Hindlimb muscle (tissue), 1 donor: ENCODE results near the gene MAN2A1. TPM values are rescaled to one million over a fixed set of nuclear protein-coding genes. Genes with fewer than 3 reads are reported as not detected.
"Not testable (repeated sequence)": the region's sequence is repeated elsewhere in the genome, so short reads cannot be mapped to it uniquely, and the experiment has no call there.

Experiments
- DNase-seq: peaks from one replicate; pipeline ENCODE4 v3.0.0-alpha.2; 2013
- polyA plus RNA-seq: library from polyadenylated mRNA; unstranded; fragments of 120-200 nt; gene quantifications from one replicate; pipeline ENCODE4 v1.2.1, GENCODE V29; 2013; ENCODE audit not compliant: insufficient read length

MAN2A1 gene
- polyA plus RNA-seq, 1 donor = 39.6 TPM

GRCh38 chr5:109876941-109877669, 187.4 kb downstream of the MAN2A1 start:
- no peak for DNase-seq

- no peak for DNase-seq
These were observed 187.9 kb downstream of the MAN2A1 start for GRCh38 chr5:109877670-109878045.

GRCh38 chr5:109878887-109879286, 189.2 kb downstream of the MAN2A1 start:
- no peak for DNase-seq

- DNase-seq = no peak
These were observed 191.4 kb downstream of the MAN2A1 start for GRCh38 chr5:109880907-109881685.

GRCh38 chr5:109882546-109882945, 192.8 kb downstream of the MAN2A1 start:
- DNase-seq = no peak

- DNase-seq = no peak
These were observed 194.9 kb downstream of the MAN2A1 start for GRCh38 chr5:109884676-109885075.

- no peak for DNase-seq
These were observed 195.5 kb downstream of the MAN2A1 start for GRCh38 chr5:109885205-109885604.

GRCh38 chr5:109888989-109889388, 199.3 kb downstream of the MAN2A1 start:
- no peak for DNase-seq

- not testable (repeated sequence) for DNase-seq
These were observed 203.5 kb downstream of the MAN2A1 start for GRCh38 chr5:109893271-109893670.

- DNase-seq = no peak
These were observed 208.8 kb downstream of the MAN2A1 start for GRCh38 chr5:109898269-109899162.

- no peak for DNase-seq
These were observed 209.4 kb downstream of the MAN2A1 start for GRCh38 chr5:109899163-109899535.

- no peak for DNase-seq
These were observed 210.7 kb downstream of the MAN2A1 start for GRCh38 chr5:109900461-109900860.

- DNase-seq = no peak
These were observed 211.3 kb downstream of the MAN2A1 start for GRCh38 chr5:109900911-109901627.

GRCh38 chr5:109901628-109901981, 211.9 kb downstream of the MAN2A1 start:
- no peak for DNase-seq

- no peak for DNase-seq
These were observed 213.3 kb downstream of the MAN2A1 start for GRCh38 chr5:109903061-109903460.

- no peak for DNase-seq
These were observed 216.2 kb downstream of the MAN2A1 start for GRCh38 chr5:109905906-109906305.

- DNase-seq = no peak
These were observed 217.5 kb downstream of the MAN2A1 start for GRCh38 chr5:109907189-109907588.

GRCh38 chr5:109907731-109908130, 218.0 kb downstream of the MAN2A1 start:
- DNase-seq = no peak

GRCh38 chr5:109908366-109908765, 218.6 kb downstream of the MAN2A1 start:
- DNase-seq = no peak

- DNase-seq = no peak
These were observed 221.1 kb downstream of the MAN2A1 start for GRCh38 chr5:109910874-109911273.

GRCh38 chr5:109911731-109912130, 222.0 kb downstream of the MAN2A1 start:
- no peak for DNase-seq

- no peak for DNase-seq
These were observed 225.2 kb downstream of the MAN2A1 start for GRCh38 chr5:109914906-109915305.
